Lung (tissue), 16 donors: Measurements from ENCODE around the gene NEUROD2. TPM values are rescaled to one million over a fixed set of nuclear protein-coding genes. Genes with fewer than 3 reads are reported as not detected.
A peak's percentile ranks its signal among the peaks of the same experiment; 100 is the strongest.

Experiments
- ATAC-seq: fragments of 200-7000 bp; cut with Tn5 transposase; one replicate; pipeline ENCODE4 v1.9.1; 2020; ENCODE audit warnings: moderate number of reproducible peaks; ENCODE audit not compliant: insufficient read depth, low FRiP score
- DNase-seq, 3 donors: peaks; one replicate each; pipeline ENCODE4 v3.0.0-alpha.2; 2013 to 2017
- H3K27ac ChIP-seq, 2 donors: one replicate each; pipeline ENCODE4 v1.5.1; 2013; ENCODE audit warnings: mild to moderate bottlenecking in 2 of 2, moderate library complexity in 2 of 2, control low read depth in 1 of 2, inconsistent platforms in 1 of 2, low read depth in 1 of 2, low read length in 1 of 2
- H3K27me3 ChIP-seq, 3 donors: one replicate each; pipeline ENCODE4 v1.5.1; 2013; ENCODE audit warnings: low read length in 2 of 3; ENCODE audit not compliant: control insufficient read depth in 3 of 3, insufficient read depth in 3 of 3
- H3K36me3 ChIP-seq, 4 donors: one replicate each; pipeline ENCODE4 v1.5.1; 2013; ENCODE audit warnings: low read length in 4 of 4, mild to moderate bottlenecking in 1 of 4, moderate library complexity in 1 of 4; ENCODE audit not compliant: control insufficient read depth in 4 of 4, insufficient read depth in 4 of 4
- H3K4me1 ChIP-seq, 5 donors: one replicate each; pipeline ENCODE4 v1.5.1; 2013; ENCODE audit warnings: low read length in 5 of 5, mild to moderate bottlenecking in 2 of 5, moderate library complexity in 1 of 5; ENCODE audit not compliant: control insufficient read depth in 5 of 5, insufficient read depth in 5 of 5
- H3K4me3 ChIP-seq: one replicate; pipeline ENCODE4 v1.5.1; 2013; ENCODE audit warnings: mild to moderate bottlenecking, control low read depth, moderate library complexity
- H3K9ac ChIP-seq, 2 donors: one replicate each; pipeline ENCODE4 v1.5.1; 2013; ENCODE audit warnings: low read length in 2 of 2, control low read depth in 1 of 2; ENCODE audit not compliant: insufficient read depth in 1 of 2
- H3K9me3 ChIP-seq, 4 donors: one replicate each; pipeline ENCODE4 v1.5.1; 2013; ENCODE audit warnings: low read length in 3 of 4, mild to moderate bottlenecking in 1 of 4, moderate library complexity in 1 of 4; ENCODE audit not compliant: control insufficient read depth in 4 of 4, insufficient read depth in 3 of 4
- WGBS, 2 donors: extraction: QIAGEN DNeasy Blood & Tissue Kit; methylation state at CpG; one replicate each; pipeline ENCODE4 v1.1.7; 2013; 5-methylcytosine and 5-hydroxymethylcytosine counted together
- long read RNA-seq, 5 donors: transcript quantifications; one replicate each; lab custom pipeline, GENCODE V29; 2026
- polyA plus RNA-seq, 2 donors: library from polyadenylated mRNA; stranded (reverse); fragments of 200-250 nt; gene quantifications; one replicate each; pipeline ENCODE4 v1.2.1, GENCODE V29; 2013
- total RNA-seq, 2 donors: library from RNA; depleted of rRNA in 1 of 2; stranded (reverse); fragments of >200 nt in 1 of 2; gene quantifications; one replicate each; pipeline ENCODE4 v1.2.1, GENCODE V29; 2014 to 2021
- TF ChIP-seq, protein P1 (sequence below): IDR thresholded peaks from 2 replicates; pipeline ENCODE4 v1.5.1; 2012; ENCODE audit warnings: mild to moderate bottlenecking; ENCODE audit errors: control extremely low read depth, extremely low read depth
- donor health status: control.
- donor health status: control.
- donor health status: Bipolar disorder and iron deficiency.
- donor health status: healthy.
- donor health status: DM: yes; HTN: yes; CAD: no.

The NEUROD2 gene
- total RNA-seq (not detected), polyA plus RNA-seq (under 1 TPM in 1 of 2 donors, not detected in 1; 0.04 TPM)
- long read RNA-seq, donor 1, full-length matches to known transcripts, result 2 of 2 reads
- long read RNA-seq, donor 1, partial matches to known transcripts, result 0 of 2 reads
- long read RNA-seq, donor 1, other reads (novel, unspliced or antisense), result 0 of 2 reads
- long read RNA-seq, donor 2, full-length matches to known transcripts, result 1 of 1 reads
- long read RNA-seq, donor 2, partial matches to known transcripts, result 0 of 1 reads
- long read RNA-seq, donor 2, other reads (novel, unspliced or antisense), result 0 of 1 reads
- long read RNA-seq, donor 3, result 0 reads
- long read RNA-seq, donor 4, full-length matches to known transcripts, result 2 of 2 reads
- long read RNA-seq, donor 4, partial matches to known transcripts, result 0 of 2 reads
- long read RNA-seq, donor 4, other reads (novel, unspliced or antisense), result 0 of 2 reads
- long read RNA-seq, donor 5, full-length matches to known transcripts, result 3 of 3 reads
- long read RNA-seq, donor 5, partial matches to known transcripts, result 0 of 3 reads
- long read RNA-seq, donor 5, other reads (novel, unspliced or antisense), result 0 of 3 reads

DNA sequence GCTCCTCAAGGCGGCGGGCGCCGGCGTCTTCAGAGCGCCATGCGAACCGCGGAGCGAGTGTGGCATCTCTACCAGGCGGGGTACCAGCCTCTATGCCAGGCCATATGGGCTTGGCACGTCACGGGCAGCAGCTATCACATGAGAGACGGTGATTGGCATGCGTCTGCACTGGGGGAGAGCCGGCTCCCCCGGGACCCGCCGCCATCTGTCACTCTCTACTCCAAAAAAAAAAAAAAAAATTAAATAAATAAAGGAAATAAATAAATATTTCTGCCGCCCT is at the start of gene NEUROD2:
Gene NEUROD2 (minus strand): TSS at position 70 of the 280 bp plus-strand sequence. CDS start 1,321 bp downstream, outside the sequence.
- Histone ChIP-seq H3K4me3 (no peak within 1 kb of the TSS), H3K27ac (no peak within 1 kb of the TSS), H3K9ac (no peak within 1 kb of the TSS), H3K36me3 (no peaks in the 10 kb centered on the region), H3K27me3 (peaks cover 22 to 77% (median 57%) of the 10 kb centered on the region in 3 donors), H3K4me1 (peaks cover 0 to 20% (median 4%) of the 10 kb centered on the region in 5 donors), H3K9me3 (peaks cover 0 to 2% (median 0%) of the 10 kb centered on the region in 4 donors)
- TF ChIP-seq, protein P1, sequence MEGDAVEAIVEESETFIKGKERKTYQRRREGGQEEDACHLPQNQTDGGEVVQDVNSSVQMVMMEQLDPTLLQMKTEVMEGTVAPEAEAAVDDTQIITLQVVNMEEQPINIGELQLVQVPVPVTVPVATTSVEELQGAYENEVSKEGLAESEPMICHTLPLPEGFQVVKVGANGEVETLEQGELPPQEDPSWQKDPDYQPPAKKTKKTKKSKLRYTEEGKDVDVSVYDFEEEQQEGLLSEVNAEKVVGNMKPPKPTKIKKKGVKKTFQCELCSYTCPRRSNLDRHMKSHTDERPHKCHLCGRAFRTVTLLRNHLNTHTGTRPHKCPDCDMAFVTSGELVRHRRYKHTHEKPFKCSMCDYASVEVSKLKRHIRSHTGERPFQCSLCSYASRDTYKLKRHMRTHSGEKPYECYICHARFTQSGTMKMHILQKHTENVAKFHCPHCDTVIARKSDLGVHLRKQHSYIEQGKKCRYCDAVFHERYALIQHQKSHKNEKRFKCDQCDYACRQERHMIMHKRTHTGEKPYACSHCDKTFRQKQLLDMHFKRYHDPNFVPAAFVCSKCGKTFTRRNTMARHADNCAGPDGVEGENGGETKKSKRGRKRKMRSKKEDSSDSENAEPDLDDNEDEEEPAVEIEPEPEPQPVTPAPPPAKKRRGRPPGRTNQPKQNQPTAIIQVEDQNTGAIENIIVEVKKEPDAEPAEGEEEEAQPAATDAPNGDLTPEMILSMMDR, result no peak
- no peak for ATAC-seq
- WGBS, 2 donors, result 7 to 10% methylated on average over 20 of the region's 20 CpGs
- DNase-seq, result no peak

DNA sequence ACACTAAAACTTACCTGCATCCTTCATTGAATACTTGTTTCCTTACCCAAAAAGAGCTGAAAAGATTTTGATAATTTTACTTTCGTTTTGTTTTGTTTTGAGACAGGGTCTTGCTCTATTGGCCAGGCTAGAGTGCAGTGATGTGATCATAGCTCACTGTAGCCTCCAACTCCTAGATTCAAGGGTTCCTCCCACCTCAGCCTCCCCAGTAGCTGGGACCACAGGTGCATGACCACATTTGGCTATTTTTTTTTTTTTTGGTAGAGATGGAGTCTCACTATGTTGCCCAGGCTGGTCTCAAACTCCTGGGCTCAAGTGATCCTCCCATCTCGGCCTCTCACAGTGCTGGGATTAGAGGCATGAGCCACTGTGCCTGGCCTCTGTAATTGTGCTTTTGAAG is 47.4 kb upstream of the NEUROD2 start:
- no peaks in the 10 kb centered on the region for H3K27me3 ChIP-seq
- H3K9me3 ChIP-seq, result no peaks in the 10 kb centered on the region
- TF ChIP-seq, protein P1, result no peak
- H3K36me3 ChIP-seq, result peaks cover 0 to 26% (median 3%) of the 10 kb centered on the region in 4 donors
- no peak for ATAC-seq
- no peak overlapping the region for H3K9ac ChIP-seq
- H3K4me1 ChIP-seq, result peaks cover 0 to 34% (median 11%) of the 10 kb centered on the region in 5 donors
- no peak for DNase-seq
- H3K27ac ChIP-seq, result no peak overlapping the region
- H3K4me3 ChIP-seq, result no peak overlapping the region
- WGBS, 2 donors, result 87 to 96% methylated on average over 2 of the region's 2 CpGs

DNA sequence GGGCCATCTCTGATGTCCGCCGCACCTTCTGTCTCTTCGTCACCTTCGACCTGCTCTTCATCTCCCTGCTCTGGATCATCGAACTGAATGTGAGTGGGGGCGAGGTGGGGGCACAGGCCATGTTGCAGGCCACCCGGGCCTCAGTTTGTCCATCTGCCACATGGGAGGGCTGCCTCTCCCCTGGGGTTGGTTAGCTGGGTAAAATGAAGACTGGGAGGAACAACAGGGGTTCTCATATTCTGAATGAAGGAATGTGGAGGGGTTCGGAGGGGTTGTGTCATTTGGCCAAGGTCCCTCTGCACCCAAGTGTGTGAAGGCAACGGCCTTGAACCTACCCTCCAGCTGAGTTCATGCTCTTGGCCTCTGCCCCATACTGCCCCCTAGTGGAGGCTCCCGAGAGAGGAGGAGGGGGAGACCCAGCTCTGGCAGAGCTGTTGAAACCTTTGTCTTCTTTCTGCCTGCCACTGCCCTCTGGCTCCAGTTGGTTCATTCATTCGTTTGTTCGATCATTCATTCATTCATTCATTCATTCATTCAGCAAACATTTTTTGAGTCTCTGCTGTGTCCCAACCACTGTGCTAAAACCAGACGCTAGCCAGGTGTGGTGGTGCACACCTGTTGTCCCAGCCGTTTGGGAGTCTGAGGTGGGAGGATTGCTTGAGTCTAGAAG is 46.1 kb upstream of the NEUROD2 start:
- peaks cover 0 to 16% (median 3%) of the 10 kb centered on the region in 4 donors for H3K36me3 ChIP-seq
- TF ChIP-seq, protein P1, result peak; percentile 54
- DNase-seq, result peak in 1 of 3 donors; percentile 64
- peaks cover 0 to 30% (median 4%) of the 10 kb centered on the region in 5 donors for H3K4me1 ChIP-seq
- ATAC-seq, result no peak
- no peaks in the 10 kb centered on the region for H3K9me3 ChIP-seq
- no peak overlapping the region for H3K4me3 ChIP-seq
- peak overlapping the region in 1 of 2 donors; percentile 5 for H3K27ac ChIP-seq
- H3K27me3 ChIP-seq, result no peaks in the 10 kb centered on the region
- WGBS, 2 donors, result 67 to 74% methylated on average over 14 of the region's 14 CpGs
- peak overlapping the region in 1 of 2 donors; percentile 23 for H3K9ac ChIP-seq
